HG03196 (cell line): Measurements from ENCODE around the gene MAGEB3.

Source experiments
- ATAC-seq: cut with Tn5 transposase; IDR thresholded peaks from one replicate; pipeline ENCODE4 v1.9.1; 2021; ENCODE audit not compliant: unreplicated experiment

The MAGEB3 gene

GRCh38 chrX:30278365-30278764, 47.9 kb downstream of the MAGEB3 start:
- ATAC-seq: no peak

- ATAC-seq: no peak
These were observed 50.0 kb downstream of the MAGEB3 start for GRCh38 chrX:30280428-30280827.

DNA sequence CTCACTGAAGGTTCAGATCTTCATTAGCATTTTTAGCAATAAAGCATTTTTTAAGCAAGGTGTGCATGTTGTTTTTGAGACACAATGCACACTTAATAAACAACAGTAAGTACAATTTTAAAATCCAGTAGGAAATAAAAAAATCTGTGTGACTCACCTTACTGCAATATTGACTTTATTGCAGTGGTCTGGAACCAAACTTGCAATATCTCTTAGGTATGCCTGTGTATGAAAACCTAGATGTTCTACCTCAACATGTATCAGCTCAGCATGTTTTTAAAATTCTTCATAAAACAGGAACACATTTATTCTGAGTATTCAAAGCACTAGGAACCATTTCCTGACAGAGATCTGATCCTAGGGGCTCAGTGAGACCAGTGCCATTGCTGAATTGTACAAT, 52.1 kb downstream of the MAGEB3 start:
- ATAC-seq: no peak

GRCh38 chrX:30283456-30284200, 53.2 kb downstream of the MAGEB3 start:
- no peak for ATAC-seq
